GM18517 (cell line): ENCODE data around the gene RAP2C.

Source experiments
- ATAC-seq: cut with Tn5 transposase; IDR thresholded peaks from one replicate; pipeline ENCODE4 v1.9.1; 2021; ENCODE audit warnings: mild to moderate bottlenecking, moderate library complexity; ENCODE audit not compliant: unreplicated experiment

RAP2C gene

DNA sequence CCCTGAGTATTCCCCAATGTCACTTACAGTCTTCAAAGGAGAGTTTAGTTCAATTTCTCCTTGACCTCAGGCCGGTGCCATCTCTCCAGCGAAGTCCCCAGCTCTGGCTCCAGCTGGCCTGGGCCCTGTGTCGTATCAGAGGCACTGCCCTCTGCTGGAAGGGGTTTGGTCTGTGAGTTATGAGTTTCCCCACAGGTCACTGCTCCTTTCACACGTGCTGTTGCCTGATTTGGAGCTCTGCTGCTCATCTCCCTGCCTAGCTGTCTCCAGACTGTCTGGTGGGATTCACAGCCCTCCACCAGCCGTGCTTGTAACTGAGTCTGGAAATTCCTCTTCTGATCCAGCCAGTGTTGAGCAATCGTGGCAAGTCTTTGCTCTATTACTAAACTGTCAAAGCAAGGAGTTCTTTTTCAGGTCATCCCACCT, at the start of gene RAP2C:
RAP2C (minus strand) TSS at position 105 of the 426 bp plus-strand sequence. CDS start 2,179 bp downstream, outside the sequence.
- peak; percentile 63 for ATAC-seq

- no peak for ATAC-seq
Observed at GRCh38 chrX:132267392-132267791, 48.1 kb upstream of the RAP2C start.

DNA sequence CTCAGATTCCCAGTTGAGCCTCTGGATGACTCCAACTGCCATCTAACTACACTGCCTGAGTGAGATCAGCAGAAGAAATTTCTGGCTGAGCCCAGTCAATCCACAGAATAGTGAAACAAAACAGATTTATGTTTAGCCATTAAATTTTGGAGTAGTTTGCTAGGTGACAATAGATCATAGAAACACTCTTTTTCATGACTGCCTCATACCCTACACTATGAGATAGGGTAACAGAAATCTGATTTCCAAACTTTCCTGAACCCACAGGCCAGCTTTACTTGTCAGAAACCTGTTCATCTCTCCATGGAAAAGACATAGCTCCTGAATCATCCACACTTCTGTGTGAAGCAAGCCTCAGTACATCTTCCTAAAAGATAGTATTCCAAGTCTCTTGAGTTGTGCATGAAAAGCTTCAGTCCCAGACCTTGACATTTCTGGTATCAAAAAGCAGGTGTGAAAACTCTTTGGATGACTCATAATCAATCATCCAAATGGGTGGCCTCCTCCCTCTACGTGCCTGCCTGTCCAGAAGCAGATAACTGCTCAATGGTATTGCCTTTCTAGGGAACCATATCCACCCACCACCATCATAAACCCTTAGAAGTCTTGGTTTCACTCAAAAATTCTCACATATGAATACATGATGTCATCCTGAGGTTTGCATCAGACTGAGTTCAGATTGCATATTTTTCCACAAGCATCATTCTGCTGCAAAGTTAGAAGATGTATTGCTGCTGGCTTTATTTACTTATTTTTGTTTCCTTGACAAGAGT, 47.5 kb upstream of the RAP2C start:
- no peak for ATAC-seq

DNA sequence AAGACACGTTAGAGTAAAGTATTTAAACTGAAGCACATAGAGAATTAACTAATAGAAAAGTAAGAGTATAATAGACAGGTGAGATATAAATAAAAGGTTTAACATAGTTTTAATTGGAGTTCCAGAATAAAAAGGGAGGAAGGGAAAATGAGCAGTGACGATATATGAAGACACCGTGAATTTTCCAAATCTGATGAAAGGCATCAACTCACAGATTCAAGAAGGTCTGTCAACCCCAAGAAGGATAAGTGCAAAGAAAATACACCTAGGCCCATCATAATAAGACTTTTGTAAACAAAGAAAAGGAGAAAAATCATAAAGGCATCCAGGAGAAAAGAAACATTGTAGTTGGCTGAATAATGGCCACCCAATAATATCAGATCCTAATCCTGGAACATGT, 43.9 kb upstream of the RAP2C start:
- no peak for ATAC-seq

- no peak for ATAC-seq
Observed at GRCh38 chrX:132258509-132258908, 39.3 kb upstream of the RAP2C start.

DNA sequence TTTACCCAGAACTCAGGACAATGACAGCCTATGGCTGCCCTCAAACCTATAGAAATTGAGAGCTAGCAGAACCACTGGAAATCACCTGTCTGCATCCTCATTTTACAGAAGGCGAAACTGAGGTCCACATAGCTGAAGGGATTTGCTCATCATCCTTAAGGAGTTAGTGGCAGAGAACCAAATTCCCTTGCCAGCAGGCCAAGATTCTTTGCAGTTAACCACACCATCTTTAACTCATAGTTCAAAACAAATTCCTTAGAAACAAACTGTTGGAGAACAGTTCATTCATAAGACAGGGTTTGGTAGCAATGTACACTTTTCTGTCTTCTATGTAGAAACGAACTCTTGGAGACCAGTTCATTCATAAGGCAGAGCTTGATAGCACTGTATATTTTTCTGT, 37.9 kb upstream of the RAP2C start:
- ATAC-seq: no peak

GRCh38 chrX:132236121-132236520, 16.9 kb upstream of the RAP2C start:
- no peak for ATAC-seq

GRCh38 chrX:132235488-132235887, 16.2 kb upstream of the RAP2C start:
- no peak for ATAC-seq

DNA sequence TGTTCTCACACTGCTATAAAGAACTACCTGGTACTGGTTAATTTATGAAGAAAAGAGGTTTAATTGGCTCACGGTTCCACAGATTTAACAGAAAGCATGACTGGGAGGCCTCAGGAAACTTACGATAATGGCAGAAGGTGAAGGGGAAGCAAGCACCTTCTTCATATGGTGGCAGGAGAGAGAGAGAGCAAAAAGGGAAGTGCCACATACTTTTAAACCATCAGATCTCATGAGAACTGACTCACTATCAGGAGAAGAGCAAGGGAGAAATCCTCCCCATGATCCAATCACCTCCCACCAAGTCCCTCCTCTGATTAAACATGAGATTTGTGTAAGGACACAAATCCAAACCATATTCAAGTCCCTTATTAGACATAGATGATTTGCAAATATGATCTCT, 12.3 kb upstream of the RAP2C start:
- no peak for ATAC-seq

- no peak for ATAC-seq
Observed at GRCh38 chrX:132227383-132228112, 8.3 kb upstream of the RAP2C start.

DNA sequence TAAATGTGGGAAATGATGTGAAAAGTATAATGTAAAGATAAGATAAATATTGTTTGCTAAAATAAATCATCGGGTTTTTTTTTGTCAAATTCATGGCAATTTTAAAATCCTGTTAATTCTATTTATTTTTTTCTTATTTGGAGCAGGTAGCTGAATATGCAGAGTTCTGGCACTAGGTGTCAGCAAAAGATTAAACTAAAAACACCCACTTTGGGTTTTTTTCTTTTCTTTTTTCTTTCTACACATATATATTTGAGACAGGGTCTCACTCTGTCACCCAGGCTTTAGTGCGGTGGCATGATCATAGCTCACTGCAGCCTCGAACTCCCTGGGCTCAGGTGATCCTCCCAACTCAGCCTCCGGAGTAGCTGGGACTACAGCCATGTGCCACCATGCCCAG, 6.9 kb upstream of the RAP2C start:
- no peak for ATAC-seq

DNA sequence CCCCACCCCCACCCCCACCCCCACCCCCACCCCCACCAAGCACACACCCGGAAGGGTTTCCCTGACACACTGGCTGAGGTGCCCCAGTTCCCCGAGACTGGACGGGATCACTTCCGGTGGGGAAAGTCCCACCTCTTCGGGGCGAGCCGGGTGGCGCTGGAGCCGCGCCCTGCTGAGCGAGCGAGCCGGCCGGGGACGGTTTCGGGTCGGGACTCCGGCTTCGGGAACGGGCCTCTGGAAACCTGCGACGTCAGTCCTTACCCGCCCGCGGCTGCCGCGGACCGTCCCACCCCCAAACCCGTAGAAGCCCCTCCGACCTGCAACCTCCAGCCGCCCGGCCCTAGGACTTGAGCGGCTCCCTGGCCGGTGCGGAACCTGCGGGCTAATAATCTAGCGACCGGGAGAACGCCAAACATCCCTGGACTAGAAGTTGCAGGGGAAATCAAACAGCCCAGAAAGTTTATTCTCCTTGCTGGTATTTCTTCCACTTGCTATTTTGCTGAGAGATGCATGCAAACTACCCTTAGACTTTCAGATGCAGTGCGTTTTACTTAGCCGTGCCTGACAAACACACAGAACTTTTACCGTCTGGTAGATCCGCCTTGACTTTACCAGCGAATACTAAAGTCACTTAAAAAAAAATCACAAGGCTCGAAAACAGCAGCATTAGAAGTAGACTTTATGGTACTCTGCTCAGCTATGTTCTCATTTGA, 991 bp downstream of the RAP2C start:
- ATAC-seq: no peak

- peak; percentile 58 for ATAC-seq
Observed at GRCh38 chrX:132217203-132218073, 1.8 kb downstream of the RAP2C start.

DNA sequence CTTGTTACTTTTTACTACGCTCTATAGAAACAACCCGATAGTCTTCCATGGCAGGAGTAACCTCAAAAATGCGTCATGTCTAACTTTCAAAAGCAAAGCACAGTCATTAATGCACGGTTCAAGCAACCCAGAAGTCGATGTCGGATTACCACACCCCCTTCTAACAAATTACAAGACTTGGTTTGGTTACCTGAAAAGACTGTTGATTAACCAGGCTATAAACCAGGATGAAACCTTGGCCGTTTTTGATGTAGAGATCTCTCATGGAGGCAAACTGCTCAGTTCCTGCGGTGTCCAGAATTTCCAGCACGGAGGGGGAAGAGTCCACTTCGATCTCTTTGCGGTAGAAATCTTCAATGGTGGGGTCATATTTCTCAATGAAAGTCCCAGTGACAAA, 2.4 kb downstream of the RAP2C start:
- peak; percentile 15 for ATAC-seq

GRCh38 chrX:132216283-132216682, 3.0 kb downstream of the RAP2C start:
- no peak for ATAC-seq

DNA sequence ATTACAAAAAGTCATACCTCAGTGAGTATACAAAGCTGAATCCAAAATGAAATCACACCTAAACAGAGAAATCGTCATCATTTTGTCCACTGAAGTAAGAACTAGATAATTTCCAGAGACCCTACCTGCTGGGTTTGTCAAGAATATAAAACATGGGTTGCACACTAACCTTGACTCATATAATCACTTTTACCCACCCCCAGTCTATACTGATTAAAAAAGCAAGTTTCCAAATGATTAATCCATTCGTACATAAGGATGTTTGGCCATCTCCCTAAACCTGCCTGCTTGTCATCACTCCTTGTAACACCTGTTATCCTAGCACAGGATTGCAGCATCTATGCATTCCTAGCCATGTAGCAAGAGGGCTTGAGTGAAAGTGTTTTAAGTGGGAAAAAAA, 4.7 kb downstream of the RAP2C start:
- no peak for ATAC-seq

DNA sequence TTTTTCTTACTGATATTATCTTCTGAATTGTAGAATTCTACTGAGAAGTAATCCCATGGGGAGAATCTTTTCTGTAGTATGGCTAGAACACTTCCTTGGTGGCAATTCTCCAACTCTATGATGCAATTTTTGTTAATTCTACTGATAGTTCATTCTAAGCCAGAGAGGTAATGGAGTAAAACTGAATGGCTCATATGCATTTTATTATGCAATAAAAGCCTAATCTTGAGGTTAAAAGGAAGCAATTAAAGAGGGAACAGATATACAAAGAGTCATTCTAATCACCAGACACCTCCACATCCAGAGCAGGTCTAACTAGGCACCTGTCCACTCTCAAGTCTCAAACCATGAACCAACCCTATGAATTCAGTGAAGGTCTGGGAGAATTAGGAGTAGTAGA, 9.7 kb downstream of the RAP2C start:
- no peak for ATAC-seq

DNA sequence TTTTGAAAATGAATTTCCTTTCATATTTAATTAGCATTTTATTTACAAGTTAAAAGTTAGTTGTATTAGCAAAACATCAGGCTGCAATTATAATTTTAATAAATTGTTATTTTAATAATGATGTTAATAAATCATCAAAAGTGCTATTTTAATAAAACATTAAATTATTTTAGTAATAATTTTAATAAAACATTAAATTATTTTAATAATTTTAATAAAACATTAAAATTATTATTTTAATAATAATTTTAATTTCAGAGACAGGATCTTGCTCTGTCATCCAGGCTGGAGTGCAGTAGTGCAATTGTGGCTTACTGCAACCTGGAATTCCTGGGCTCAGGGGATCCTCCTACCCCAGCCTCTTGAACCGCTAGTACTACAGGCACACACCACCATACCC, 10.8 kb downstream of the RAP2C start:
- ATAC-seq: no peak

GRCh38 chrX:132207996-132208395, 11.3 kb downstream of the RAP2C start:
- no peak for ATAC-seq

- no peak for ATAC-seq
Observed at GRCh38 chrX:132206259-132206658, 13.0 kb downstream of the RAP2C start.

DNA sequence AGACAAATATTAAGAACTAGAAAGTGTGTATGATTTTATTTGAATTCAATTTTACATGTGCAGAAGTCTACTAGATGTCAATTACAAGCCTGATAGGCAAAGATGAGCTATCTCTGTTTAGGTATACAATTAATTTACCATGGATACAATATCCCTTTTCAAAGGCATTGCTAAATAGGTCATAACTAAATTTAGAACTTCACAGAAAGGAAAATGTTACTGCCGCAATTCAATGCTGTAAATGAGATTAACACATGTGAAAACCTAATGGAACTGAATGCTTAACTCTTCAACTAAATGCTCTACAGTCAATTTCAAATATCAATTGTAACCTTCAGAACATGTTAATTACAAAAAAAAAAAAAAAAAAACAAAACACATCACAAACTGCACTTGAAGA, 14.6 kb downstream of the RAP2C start:
- ATAC-seq: no peak
